Testis (tissue), 3 donors: Measurements from ENCODE around the gene FRMD4B. TPM values are rescaled to one million over a fixed set of nuclear protein-coding genes. Genes with fewer than 3 reads are reported as not detected.
"Not testable (repeated sequence)": the region's sequence is repeated elsewhere in the genome, so short reads cannot be mapped to it uniquely, and the experiment has no call there.

Source experiments
- DNase-seq: peaks from one replicate; pipeline ENCODE4 v3.0.0-alpha.2; 2019
- H3K27ac ChIP-seq, 2 donors: fragments of 200-600 bp; sonication (generic); one replicate each; pipeline ENCODE4 v1.5.1; 2019
- H3K27me3 ChIP-seq: fragments of 200-600 bp; sonication (generic); one replicate; pipeline ENCODE4 v1.5.1; 2019
- H3K36me3 ChIP-seq: fragments of 200-600 bp; sonication (generic); one replicate; pipeline ENCODE4 v1.5.1; 2017; ENCODE audit warnings: low read depth; ENCODE audit errors: missing control alignments
- H3K4me1 ChIP-seq: fragments of 200-600 bp; sonication (generic); one replicate; pipeline ENCODE4 v1.5.1; 2019
- H3K4me3 ChIP-seq, 2 donors: fragments of 200-600 bp; sonication (generic); one replicate each; pipeline ENCODE4 v1.5.1; 2017 to 2019
- H3K9me3 ChIP-seq: fragments of 200-600 bp; sonication (generic); one replicate; pipeline ENCODE4 v1.5.1; 2017
- CTCF ChIP-seq, 3 experiments: fragments of 450-650 bp in 2 of 3; fragments of 200-600 bp in 1 of 3; sonication (generic) in 1 of 3; IDR thresholded peaks; one replicate each; pipeline ENCODE4 v1.5.1; 2016 to 2019; ENCODE audit warnings: antibody characterized with exemption in 3 of 3, mild to moderate bottlenecking in 2 of 3, moderate library complexity in 1 of 3
- POLR2A ChIP-seq: fragments of 450-650 bp; IDR thresholded peaks from one replicate; pipeline ENCODE4 v1.6.1; 2017; ENCODE audit warnings: antibody characterized with exemption, mild to moderate bottlenecking, moderate library complexity
- WGBS, 2 donors: methylation state at CpG; one replicate each; pipeline ENCODE4 v1.1.5; 2018; 5-methylcytosine and 5-hydroxymethylcytosine counted together
- intact Hi-C: fragments of 100-400 bp; cut with DNase I; formaldehyde crosslinking; loops from one replicate; pipeline ENCODE4 v1.15.1; 2023; ENCODE audit warnings: low total_unique reads
- polyA plus RNA-seq: library from polyadenylated mRNA; stranded (reverse); fragments of 350-450 nt; fragmentation: Illumina TruSeq; extraction: RNeasy Lipid Tissue Mini Kit (QIAGEN cat#74804); gene quantifications from one replicate; pipeline ENCODE4 v1.2.3, GENCODE V29; 2014; ENCODE audit warnings: low read depth, low replicate concordance; ENCODE audit not compliant: insufficient read depth
- total RNA-seq, 2 donors: library from RNA; depleted of rRNA; stranded (reverse); fragments of >200 nt; gene quantifications; one replicate each; pipeline ENCODE4 v1.2.3, GENCODE V29; 2016

FRMD4B gene
- total and polyA plus RNA-seq, 3 donors from 2014 or later, result 10.2 to 17.8 (median 13.7) TPM

GRCh38 chr3:69271098-69271497 lies 114.8 kb downstream of the FRMD4B start:
- H3K27me3 ChIP-seq, result no peaks in the 10 kb centered on the region
- no peaks in the 10 kb centered on the region for H3K36me3 ChIP-seq
- no peak for TF ChIP-seq CTCF (IDR thresholded peaks at IDR 0.05)
- TF ChIP-seq POLR2A, result no peak
- H3K9me3 ChIP-seq, result no peaks in the 10 kb centered on the region
- DNase-seq, result no peak
- no peaks in the 10 kb centered on the region for H3K4me1 ChIP-seq
- 59 to 82% methylated on average over 3 of the region's 3 CpGs for WGBS, 2 donors
- H3K27ac ChIP-seq, result no peak overlapping the region
- intact Hi-C loops, result no loop called here
- no peak overlapping the region for H3K4me3 ChIP-seq

GRCh38 chr3:69266585-69266984 lies 119.3 kb downstream of the FRMD4B start:
- intact Hi-C loops, result no loop called here
- WGBS, 2 donors, result 45 to 96% methylated on average over 2 of the region's 2 CpGs
- Histone ChIP-seq H3K9me3 (no peaks in the 10 kb centered on the region), H3K4me1 (no peaks in the 10 kb centered on the region), H3K4me3 (no peak overlapping the region), H3K36me3 (no peaks in the 10 kb centered on the region), H3K27ac (no peak overlapping the region), H3K27me3 (no peaks in the 10 kb centered on the region)
- no peak for DNase-seq
- TF ChIP-seq CTCF (IDR thresholded peaks at IDR 0.05) (no peak), POLR2A (no peak)

- intact Hi-C loops, H3K9me3 ChIP-seq, H3K4me3 ChIP-seq, H3K27ac ChIP-seq, DNase-seq, H3K4me1 ChIP-seq, H3K36me3 ChIP-seq, H3K27me3 ChIP-seq: not testable (repeated sequence)
- 96 to 100% methylated on average over 2 of the region's 2 CpGs for WGBS, 2 donors
Observed at GRCh38 chr3:69266071-69266470, 119.8 kb downstream of the FRMD4B start.

GRCh38 chr3:69260843-69261405 lies 125.0 kb downstream of the FRMD4B start:
- H3K36me3 ChIP-seq, DNase-seq, H3K27ac ChIP-seq, H3K27me3 ChIP-seq, intact Hi-C loops, H3K4me1 ChIP-seq, H3K9me3 ChIP-seq: not testable (repeated sequence)
- H3K4me3 ChIP-seq, result peak overlapping the region; percentile 18 to 29
- 82 to 91% methylated on average over 7 of the region's 7 CpGs for WGBS, 2 donors

GRCh38 chr3:69260216-69260787 lies 125.6 kb downstream of the FRMD4B start:
- no peaks in the 10 kb centered on the region for H3K27me3 ChIP-seq
- TF ChIP-seq POLR2A, result no peak
- TF ChIP-seq CTCF (IDR thresholded peaks at IDR 0.05), result no peak
- H3K27ac ChIP-seq, result no peak overlapping the region
- intact Hi-C loops, result no loop called here
- DNase-seq, result no peak
- H3K4me1 ChIP-seq, result no peaks in the 10 kb centered on the region
- H3K4me3 ChIP-seq, result peak overlapping the region; percentile 18 to 29
- no peaks in the 10 kb centered on the region for H3K36me3 ChIP-seq
- WGBS, 2 donors, result 75 to 83% methylated on average over 12 to 35 of the region's 35 CpGs
- no peaks in the 10 kb centered on the region for H3K9me3 ChIP-seq

GRCh38 chr3:69259125-69259524 lies 126.8 kb downstream of the FRMD4B start:
- 61 to 74% methylated on average over 9 of the region's 9 CpGs for WGBS, 2 donors
- TF ChIP-seq POLR2A, result no peak
- TF ChIP-seq CTCF (IDR thresholded peaks at IDR 0.05), result no peak
- H3K4me1 ChIP-seq, result no peaks in the 10 kb centered on the region
- H3K27ac ChIP-seq, result no peak overlapping the region
- H3K9me3 ChIP-seq, result no peaks in the 10 kb centered on the region
- no peaks in the 10 kb centered on the region for H3K36me3 ChIP-seq
- DNase-seq, result no peak
- no peak overlapping the region for H3K4me3 ChIP-seq
- H3K27me3 ChIP-seq, result no peaks in the 10 kb centered on the region
- intact Hi-C loops, result no loop called here
